Measurements from ENCODE around the gene SRPK1.

Gene SRPK1

GRCh38 chr6:35831257-35832007 is 89.5 kb downstream of the SRPK1 start:
- TF ChIP-seq PPARA (CRISPR knock-in tag; IDR thresholded peaks at IDR 0.05; ENCODE audit: borderline replicate concordance): no peak
- TF ChIP-seq SNAI2 (CRISPR knock-in tag; IDR thresholded peaks at IDR 0.05): no peak
- no peak for ATAC-seq

GRCh38 chr6:35829306-35829705 is 91.6 kb downstream of the SRPK1 start:
- ATAC-seq: no peak
- TF ChIP-seq TOX (CRISPR knock-in tag; IDR thresholded peaks at IDR 0.05; ENCODE audit: borderline replicate concordance) (no peak), BACH2 (CRISPR knock-in tag; IDR thresholded peaks at IDR 0.05; ENCODE audit: borderline replicate concordance) (no peak), RARB (CRISPR knock-in tag; IDR thresholded peaks at IDR 0.05) (no peak), ZFP3 (CRISPR knock-in tag; IDR thresholded peaks at IDR 0.05) (no peak), ZNF565 (CRISPR knock-in tag; conservative IDR thresholded peaks at IDR 0.05; ENCODE audit: low read depth) (no peak), TCF4 (CRISPR knock-in tag; IDR thresholded peaks at IDR 0.05; ENCODE audit: borderline replicate concordance) (no peak), CSDC2 (CRISPR knock-in tag; IDR thresholded peaks at IDR 0.05) (no peak), GLIS3 (CRISPR knock-in tag; IDR thresholded peaks at IDR 0.05) (no peak), ZFP30 (CRISPR knock-in tag; IDR thresholded peaks at IDR 0.05) (no peak), POU6F1 (CRISPR knock-in tag; IDR thresholded peaks at IDR 0.05; ENCODE audit: borderline replicate concordance, low read depth) (no peak), OSR1 (CRISPR knock-in tag; IDR thresholded peaks at IDR 0.05) (no peak), SNAI2 (CRISPR knock-in tag; IDR thresholded peaks at IDR 0.05) (no peak), ARNTL (CRISPR knock-in tag; IDR thresholded peaks at IDR 0.05; ENCODE audit: borderline replicate concordance, low read depth) (no peak)
- TF ChIP-seq, protein P1, sequence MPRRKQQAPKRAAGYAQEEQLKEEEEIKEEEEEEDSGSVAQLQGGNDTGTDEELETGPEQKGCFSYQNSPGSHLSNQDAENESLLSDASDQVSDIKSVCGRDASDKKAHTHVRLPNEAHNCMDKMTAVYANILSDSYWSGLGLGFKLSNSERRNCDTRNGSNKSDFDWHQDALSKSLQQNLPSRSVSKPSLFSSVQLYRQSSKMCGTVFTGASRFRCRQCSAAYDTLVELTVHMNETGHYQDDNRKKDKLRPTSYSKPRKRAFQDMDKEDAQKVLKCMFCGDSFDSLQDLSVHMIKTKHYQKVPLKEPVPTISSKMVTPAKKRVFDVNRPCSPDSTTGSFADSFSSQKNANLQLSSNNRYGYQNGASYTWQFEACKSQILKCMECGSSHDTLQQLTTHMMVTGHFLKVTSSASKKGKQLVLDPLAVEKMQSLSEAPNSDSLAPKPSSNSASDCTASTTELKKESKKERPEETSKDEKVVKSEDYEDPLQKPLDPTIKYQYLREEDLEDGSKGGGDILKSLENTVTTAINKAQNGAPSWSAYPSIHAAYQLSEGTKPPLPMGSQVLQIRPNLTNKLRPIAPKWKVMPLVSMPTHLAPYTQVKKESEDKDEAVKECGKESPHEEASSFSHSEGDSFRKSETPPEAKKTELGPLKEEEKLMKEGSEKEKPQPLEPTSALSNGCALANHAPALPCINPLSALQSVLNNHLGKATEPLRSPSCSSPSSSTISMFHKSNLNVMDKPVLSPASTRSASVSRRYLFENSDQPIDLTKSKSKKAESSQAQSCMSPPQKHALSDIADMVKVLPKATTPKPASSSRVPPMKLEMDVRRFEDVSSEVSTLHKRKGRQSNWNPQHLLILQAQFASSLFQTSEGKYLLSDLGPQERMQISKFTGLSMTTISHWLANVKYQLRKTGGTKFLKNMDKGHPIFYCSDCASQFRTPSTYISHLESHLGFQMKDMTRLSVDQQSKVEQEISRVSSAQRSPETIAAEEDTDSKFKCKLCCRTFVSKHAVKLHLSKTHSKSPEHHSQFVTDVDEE (CRISPR knock-in tag; IDR thresholded peaks at IDR 0.05): no peak
- TF ChIP-seq, protein P2, sequence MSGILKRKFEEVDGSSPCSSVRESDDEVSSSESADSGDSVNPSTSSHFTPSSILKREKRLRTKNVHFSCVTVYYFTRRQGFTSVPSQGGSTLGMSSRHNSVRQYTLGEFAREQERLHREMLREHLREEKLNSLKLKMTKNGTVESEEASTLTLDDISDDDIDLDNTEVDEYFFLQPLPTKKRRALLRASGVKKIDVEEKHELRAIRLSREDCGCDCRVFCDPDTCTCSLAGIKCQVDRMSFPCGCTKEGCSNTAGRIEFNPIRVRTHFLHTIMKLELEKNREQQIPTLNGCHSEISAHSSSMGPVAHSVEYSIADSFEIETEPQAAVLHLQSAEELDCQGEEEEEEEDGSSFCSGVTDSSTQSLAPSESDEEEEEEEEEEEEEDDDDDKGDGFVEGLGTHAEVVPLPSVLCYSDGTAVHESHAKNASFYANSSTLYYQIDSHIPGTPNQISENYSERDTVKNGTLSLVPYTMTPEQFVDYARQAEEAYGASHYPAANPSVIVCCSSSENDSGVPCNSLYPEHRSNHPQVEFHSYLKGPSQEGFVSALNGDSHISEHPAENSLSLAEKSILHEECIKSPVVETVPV (CRISPR knock-in tag; IDR thresholded peaks at IDR 0.05): no peak

- TF ChIP-seq TOX (CRISPR knock-in tag; IDR thresholded peaks at IDR 0.05; ENCODE audit: borderline replicate concordance) (no peak), POU6F1 (CRISPR knock-in tag; IDR thresholded peaks at IDR 0.05; ENCODE audit: borderline replicate concordance, low read depth) (no peak), TCF4 (CRISPR knock-in tag; IDR thresholded peaks at IDR 0.05; ENCODE audit: borderline replicate concordance) (no peak), ESRRG (CRISPR knock-in tag; IDR thresholded peaks at IDR 0.05) (no peak), ZNF565 (CRISPR knock-in tag; conservative IDR thresholded peaks at IDR 0.05; ENCODE audit: low read depth) (no peak), ISL1 (CRISPR knock-in tag; IDR thresholded peaks at IDR 0.05) (no peak), ZFP3 (CRISPR knock-in tag; IDR thresholded peaks at IDR 0.05) (no peak), PPARA (CRISPR knock-in tag; IDR thresholded peaks at IDR 0.05; ENCODE audit: borderline replicate concordance) (no peak), ZNF8 (CRISPR knock-in tag; IDR thresholded peaks at IDR 0.05) (no peak)
- TF ChIP-seq, protein P1 (CRISPR knock-in tag; IDR thresholded peaks at IDR 0.05): no peak
- ATAC-seq: no peak
Observed at GRCh38 chr6:35824552-35825192, 96.2 kb downstream of the SRPK1 start.
